GM19468 (cell line): ENCODE data around the gene PRM3.

Experiments used
- ATAC-seq: cut with Tn5 transposase; IDR thresholded peaks from one replicate; pipeline ENCODE4 v1.9.1; 2021; ENCODE audit warnings: mild to moderate bottlenecking, moderate library complexity, moderate number of reproducible peaks; ENCODE audit not compliant: unreplicated experiment; ENCODE audit errors: extremely low read depth

PRM3 gene

DNA sequence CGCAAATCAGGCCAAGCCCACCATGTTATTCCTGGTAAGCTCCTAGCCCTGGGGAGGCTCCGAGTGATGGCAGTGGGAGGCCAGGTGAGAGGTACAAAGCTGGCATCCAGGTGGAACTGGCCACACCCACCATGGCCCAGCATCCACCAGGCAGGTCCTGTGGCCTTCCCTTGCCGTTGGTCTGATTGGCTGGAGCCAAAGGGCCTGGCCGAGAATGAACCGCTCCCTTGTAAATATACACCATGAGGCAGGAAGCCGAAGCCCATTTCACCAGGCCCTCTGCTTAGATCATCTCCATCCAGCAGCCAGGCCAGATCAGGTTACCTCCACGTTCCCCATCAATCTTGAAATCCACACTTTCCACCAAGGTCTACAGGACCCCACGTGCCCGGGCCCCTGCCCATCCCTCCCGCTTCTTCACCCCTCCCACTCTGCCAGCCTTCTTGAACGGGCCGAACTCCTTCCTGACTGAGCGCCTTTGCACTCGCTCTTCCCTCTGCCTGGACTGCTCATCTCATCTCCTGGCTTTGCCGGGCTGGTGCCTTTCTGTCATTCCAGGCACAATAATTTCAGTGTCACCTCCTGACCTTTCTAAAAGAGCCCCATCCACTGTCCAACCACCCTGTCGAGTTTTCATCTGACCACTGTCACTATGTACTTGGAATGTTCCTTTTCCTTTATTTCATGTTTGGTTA is 23.2 kb downstream of the PRM3 start:
- ATAC-seq: no peak

- ATAC-seq: no peak
These were observed 24.0 kb downstream of the PRM3 start for GRCh38 chr16:11249233-11250061.

DNA sequence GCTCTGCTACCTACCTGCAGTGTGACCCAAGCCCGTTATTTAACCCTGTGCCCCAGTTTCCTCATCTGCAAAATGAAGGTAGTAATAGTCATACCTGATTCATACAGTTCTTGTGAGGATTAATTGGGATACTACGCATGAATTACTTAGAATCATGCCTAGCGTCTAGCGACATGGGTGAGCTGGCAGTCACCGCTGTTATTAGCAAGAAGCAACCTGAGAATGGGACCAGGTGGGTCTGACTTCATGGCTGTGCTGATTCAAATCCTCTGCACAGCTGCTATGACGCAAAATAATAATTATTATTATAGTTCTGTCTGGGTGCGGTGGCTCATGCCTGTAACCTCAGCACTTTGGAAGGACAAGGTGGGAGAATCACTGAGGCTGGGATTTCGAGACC is 25.3 kb downstream of the PRM3 start:
- no peak for ATAC-seq

GRCh38 chr16:11245988-11246387 is 27.4 kb downstream of the PRM3 start:
- no peak for ATAC-seq

DNA sequence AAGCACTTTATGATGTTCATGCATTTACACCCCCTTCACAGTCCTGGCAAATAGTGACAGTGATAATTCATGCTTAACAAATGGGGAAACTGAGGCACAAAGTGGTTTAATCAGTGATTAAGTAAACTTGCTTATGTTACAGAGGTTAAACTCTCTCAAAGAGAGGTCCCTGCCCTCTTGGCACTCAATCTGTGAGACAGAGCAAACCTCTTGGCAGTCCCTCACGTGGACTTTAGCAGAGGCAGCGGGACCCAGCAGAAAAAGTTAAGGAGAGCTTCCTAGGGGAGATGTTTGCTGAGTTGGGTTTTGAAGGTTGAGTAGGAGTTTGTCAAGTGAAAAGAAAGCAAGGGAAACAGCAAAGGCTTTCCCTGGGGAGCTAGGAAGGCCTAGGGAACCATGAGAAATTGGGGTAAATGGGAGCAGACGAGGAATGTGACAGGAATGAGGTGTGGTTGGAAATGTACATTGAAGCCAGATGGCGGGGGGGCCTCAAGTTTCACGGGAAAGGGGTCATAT is 28.1 kb downstream of the PRM3 start:
- no peak for ATAC-seq

GRCh38 chr16:11242658-11243057 is 30.8 kb downstream of the PRM3 start:
- ATAC-seq: no peak

DNA sequence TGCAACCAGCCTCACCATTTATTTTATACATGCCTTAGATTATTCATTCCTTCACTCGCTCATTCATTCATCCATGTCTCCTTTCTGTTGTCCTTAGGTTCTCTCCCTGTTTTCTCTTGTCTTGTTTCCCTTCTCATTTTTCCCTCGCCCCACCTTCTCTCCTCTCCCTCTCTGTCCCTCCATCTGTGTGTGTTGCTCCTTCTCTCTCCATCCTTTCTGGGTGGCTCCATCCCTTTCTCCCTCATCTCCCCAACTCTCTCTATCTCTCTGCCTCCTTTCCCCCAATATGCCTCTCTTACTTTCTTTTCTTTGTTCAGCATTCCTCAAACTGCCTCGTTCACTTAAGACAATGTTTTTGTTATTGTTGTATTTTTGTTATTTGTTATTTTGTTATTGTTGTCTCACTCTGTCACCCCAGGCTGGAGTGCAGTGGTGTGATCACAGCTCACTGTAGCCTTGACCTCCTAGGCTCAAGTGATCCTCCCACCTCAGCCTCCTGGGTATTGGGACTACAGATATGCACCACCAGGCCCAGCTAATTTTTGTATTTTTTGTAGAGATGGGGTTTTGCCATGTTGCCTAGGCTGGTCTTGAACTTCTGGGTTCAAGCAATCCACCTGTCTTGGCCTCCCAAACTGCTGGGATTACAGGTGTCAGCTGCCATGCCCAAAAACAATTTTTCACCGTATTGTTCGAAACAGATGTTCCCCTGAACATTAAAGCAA is 31.8 kb downstream of the PRM3 start:
- ATAC-seq: no peak

DNA sequence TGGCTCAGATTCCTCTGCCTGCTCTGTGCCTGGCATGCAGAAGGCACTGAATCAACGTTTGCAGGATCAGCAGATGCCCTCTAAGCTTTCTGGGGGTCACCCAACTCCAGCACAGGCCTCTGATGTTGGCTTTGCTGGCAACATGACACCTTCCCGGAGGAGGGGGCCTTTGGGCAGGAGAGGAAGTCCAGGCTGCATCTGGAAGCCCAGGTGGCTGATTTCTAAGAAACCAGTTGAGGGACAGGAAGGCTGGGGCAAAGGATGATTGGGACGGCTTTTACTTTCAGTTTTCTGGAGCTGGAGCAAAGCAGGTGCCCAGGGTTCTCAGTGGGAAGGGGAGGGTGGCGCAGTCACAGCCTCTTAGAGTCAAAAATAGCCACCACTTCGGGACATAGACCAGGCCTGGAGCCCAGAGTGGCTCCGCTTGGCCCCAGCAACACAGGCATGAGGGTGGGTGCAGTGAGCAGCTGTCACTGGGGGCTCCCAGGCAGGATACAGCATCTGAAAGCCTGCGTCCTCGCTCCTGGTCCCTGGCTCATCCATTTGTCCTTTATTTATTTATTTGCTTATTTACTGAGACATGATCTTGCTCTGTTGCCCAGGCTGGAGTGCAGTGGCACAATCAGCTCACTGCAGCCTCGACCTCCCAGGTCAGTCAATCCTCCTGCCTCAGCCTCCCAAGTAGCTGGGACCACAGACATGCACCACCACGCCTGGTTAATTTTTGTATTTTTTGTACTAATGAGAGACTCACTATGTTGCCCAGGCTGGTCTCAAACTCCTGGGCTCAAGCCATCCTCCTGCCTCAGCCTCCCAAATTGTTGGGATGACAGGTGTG is 32.6 kb downstream of the PRM3 start:
- no peak for ATAC-seq

DNA sequence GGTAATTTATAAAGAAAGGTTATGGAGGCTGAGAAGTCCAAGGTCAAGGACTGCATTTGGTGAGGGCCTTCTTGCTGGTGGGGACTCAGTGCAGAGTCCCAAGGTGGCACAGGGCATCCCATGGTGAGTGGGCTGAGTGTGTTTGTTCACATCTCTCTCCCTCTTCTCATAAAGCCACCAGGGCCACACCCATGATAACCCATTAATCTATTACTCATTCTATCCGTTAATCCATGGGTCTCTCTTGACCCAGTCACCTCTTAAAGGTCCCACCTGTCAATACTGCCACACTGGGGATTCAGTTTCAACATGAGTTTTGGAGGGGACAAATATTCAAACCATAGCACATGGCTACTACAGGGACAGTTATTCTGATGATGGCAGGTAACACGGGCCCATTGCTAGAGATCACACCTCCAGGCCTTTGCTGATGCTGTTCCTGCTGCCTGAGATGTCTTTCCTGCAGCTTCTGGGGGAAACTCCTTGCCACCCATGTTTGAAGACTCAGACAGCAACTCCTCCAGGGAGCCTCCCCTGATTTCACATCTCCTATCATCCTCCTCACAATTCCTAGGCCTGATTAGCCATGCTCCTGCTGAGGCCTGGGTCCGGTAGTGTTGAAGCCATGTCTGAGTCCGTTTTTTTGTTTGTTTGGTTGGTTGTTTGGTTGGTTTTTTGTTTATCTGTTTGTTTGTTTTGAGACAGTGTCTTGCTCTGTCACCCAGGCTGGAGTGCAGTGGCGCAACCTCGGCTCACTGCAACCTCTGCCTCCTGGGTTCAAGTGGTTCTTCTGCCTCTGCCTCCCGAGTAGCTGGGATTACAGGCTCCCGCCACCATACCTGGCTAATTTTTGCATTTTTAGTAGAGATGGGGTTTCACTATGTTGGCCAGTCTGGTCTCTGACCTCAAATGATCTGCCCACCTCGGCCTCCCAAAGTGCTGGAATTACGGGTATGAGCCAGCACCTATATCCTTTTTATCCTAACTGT is 33.5 kb downstream of the PRM3 start:
- ATAC-seq: no peak

GRCh38 chr16:11238272-11239202 is 34.9 kb downstream of the PRM3 start:
- ATAC-seq: no peak

- no peak for ATAC-seq
These were observed 36.8 kb downstream of the PRM3 start for GRCh38 chr16:11236461-11237254.

DNA sequence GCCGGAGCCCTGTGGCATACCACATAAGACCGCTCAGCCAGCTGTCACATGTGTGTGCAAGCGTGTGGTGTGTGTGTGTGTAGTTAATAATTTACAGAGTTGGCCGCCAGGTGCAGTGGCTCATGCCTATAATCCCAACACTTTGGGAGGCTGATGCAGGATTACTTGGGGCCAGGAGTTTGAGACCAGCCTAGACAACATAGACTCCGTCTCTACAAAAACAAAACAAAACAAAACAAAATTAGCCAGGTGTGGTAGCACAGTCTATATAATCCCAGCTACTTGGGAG is 37.8 kb downstream of the PRM3 start:
- no peak for ATAC-seq

GRCh38 chr16:11234884-11235702 is 38.3 kb downstream of the PRM3 start:
- ATAC-seq: no peak

GRCh38 chr16:11233727-11234376 is 39.6 kb downstream of the PRM3 start:
- no peak for ATAC-seq

GRCh38 chr16:11232852-11233726 is 40.3 kb downstream of the PRM3 start:
- ATAC-seq: peak; percentile 53
